Astrocyte (in vitro differentiated cells and primary cell): ENCODE results near the gene STARD8.

Experiments used
- CTCF ChIP-seq: IDR thresholded peaks from 2 replicates; pipeline ENCODE4 v1.5.1; 2011; ENCODE audit warnings: low read depth, mild to moderate bottlenecking, inconsistent platforms, low read length, moderate library complexity; ENCODE audit not compliant: insufficient read depth
- EZH2 ChIP-seq: IDR thresholded peaks from 2 replicates; pipeline ENCODE4 v1.6.1; 2012; ENCODE audit warnings: mild to moderate bottlenecking, low read length, inconsistent platforms; ENCODE audit not compliant: insufficient read depth

GRCh38 chrX:68750316-68750715 is 102.8 kb downstream of the STARD8 start:
- TF ChIP-seq CTCF (no peak), EZH2 (no peak)
